Measurements from ENCODE around the gene INPP5A. TPM values are rescaled to one million over a fixed set of nuclear protein-coding genes. Genes with fewer than 3 reads are reported as not detected.

INPP5A gene
- total and polyA plus RNA-seq, 2 experiments from 2014 or later, result 41.2 to 53.6 TPM

- Histone ChIP-seq H3K9me2 (replicated peaks; ENCODE audit: insufficient read depth) (no peaks in the 10 kb centered on the region), H3K79me2 (no peaks in the 10 kb centered on the region), H3K27me3 (no peaks in the 10 kb centered on the region), H3K9me3 (ENCODE audit: low read depth) (no peaks in the 10 kb centered on the region), H2AFZ (no peak overlapping the region), H3K36me3 (replicated peaks; ENCODE audit: insufficient read depth, low read depth) (no peaks in the 10 kb centered on the region), H3K4me2 (no peak overlapping the region), H3K27ac (no peak overlapping the region), H3K4me3 (no peak overlapping the region), H3K4me1 (ENCODE audit: insufficient read depth) (no peaks in the 10 kb centered on the region), H4K20me1 (ENCODE audit: insufficient read depth, poor library complexity, severe bottlenecking) (no peaks in the 10 kb centered on the region)
- 86% methylated on average over 18 of the region's 18 CpGs for WGBS (ENCODE audit: low lambda C conversion rate, missing lambda C conversion rate)
- DNase-seq (ENCODE audit: low spot score), result no peak
- no peak for TF ChIP-seq EZH2 (IDR thresholded peaks at IDR 0.05; ENCODE audit: borderline replicate concordance)
- no peak for TF ChIP-seq CTCF (IDR thresholded peaks at IDR 0.05; ENCODE audit: poor library complexity)
- no peak for TF ChIP-seq EZH2phosphoT487 (IDR thresholded peaks at IDR 0.05; ENCODE audit: low read depth, severe bottlenecking, unreplicated experiment)
Observed at GRCh38 chr10:132743925-132744490, 206.4 kb downstream of the INPP5A start.

DNA sequence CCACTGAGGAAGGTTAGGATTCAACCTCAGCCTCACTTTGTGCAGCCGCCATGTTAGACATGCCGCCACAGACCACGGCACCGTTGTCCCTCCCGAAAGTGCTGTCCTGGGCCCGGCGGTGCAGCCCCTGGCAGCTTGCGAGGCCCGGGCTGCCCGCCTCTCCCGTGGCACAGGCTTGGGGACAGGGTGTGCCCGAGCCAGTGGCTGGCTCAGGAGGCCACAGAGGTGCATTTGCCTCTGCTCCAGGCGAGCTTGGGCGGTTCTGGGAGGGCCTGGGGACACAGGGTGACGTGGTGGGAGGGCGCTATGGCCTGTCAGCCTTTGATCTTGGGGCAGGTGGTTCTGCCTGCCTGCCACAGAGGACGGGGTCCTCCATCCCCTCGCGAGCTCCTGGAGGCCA lies 207.3 kb downstream of the INPP5A start:
- Histone ChIP-seq H4K20me1 (ENCODE audit: insufficient read depth, poor library complexity, severe bottlenecking) (no peaks in the 10 kb centered on the region), H3K4me3 (no peak overlapping the region), H3K9me3 (ENCODE audit: low read depth) (no peaks in the 10 kb centered on the region), H3K27ac (no peak overlapping the region), H3K4me2 (no peak overlapping the region), H3K4me1 (ENCODE audit: insufficient read depth) (no peaks in the 10 kb centered on the region), H3K79me2 (no peaks in the 10 kb centered on the region), H3K9me2 (replicated peaks; ENCODE audit: insufficient read depth) (no peaks in the 10 kb centered on the region), H3K36me3 (replicated peaks; ENCODE audit: insufficient read depth, low read depth) (no peaks in the 10 kb centered on the region), H2AFZ (no peak overlapping the region), H3K27me3 (no peaks in the 10 kb centered on the region)
- 97% methylated on average over 16 of the region's 19 CpGs for WGBS (ENCODE audit: low lambda C conversion rate, missing lambda C conversion rate)
- no peak for DNase-seq (ENCODE audit: low spot score)
- TF ChIP-seq CTCF (IDR thresholded peaks at IDR 0.05; ENCODE audit: poor library complexity) (no peak), EZH2phosphoT487 (IDR thresholded peaks at IDR 0.05; ENCODE audit: low read depth, severe bottlenecking, unreplicated experiment) (no peak), EZH2 (IDR thresholded peaks at IDR 0.05; ENCODE audit: borderline replicate concordance) (no peak)

GRCh38 chr10:132745511-132745910 lies 207.9 kb downstream of the INPP5A start:
- no peaks in the 10 kb centered on the region for H3K27me3 ChIP-seq
- no peaks in the 10 kb centered on the region for H3K36me3 ChIP-seq (replicated peaks; ENCODE audit: insufficient read depth, low read depth)
- no peaks in the 10 kb centered on the region for H3K4me1 ChIP-seq (ENCODE audit: insufficient read depth)
- no peaks in the 10 kb centered on the region for H3K9me2 ChIP-seq (replicated peaks; ENCODE audit: insufficient read depth)
- H3K4me2 ChIP-seq, result no peak overlapping the region
- no peak for DNase-seq (ENCODE audit: low spot score)
- no peak for TF ChIP-seq EZH2 (IDR thresholded peaks at IDR 0.05; ENCODE audit: borderline replicate concordance)
- TF ChIP-seq EZH2phosphoT487 (IDR thresholded peaks at IDR 0.05; ENCODE audit: low read depth, severe bottlenecking, unreplicated experiment), result no peak
- TF ChIP-seq CTCF (IDR thresholded peaks at IDR 0.05; ENCODE audit: poor library complexity), result no peak
- no peak overlapping the region for H3K27ac ChIP-seq
- no peaks in the 10 kb centered on the region for H3K9me3 ChIP-seq (ENCODE audit: low read depth)
- no peaks in the 10 kb centered on the region for H3K79me2 ChIP-seq
- no peak overlapping the region for H2AFZ ChIP-seq
- H4K20me1 ChIP-seq (ENCODE audit: insufficient read depth, poor library complexity, severe bottlenecking), result no peaks in the 10 kb centered on the region
- no peak overlapping the region for H3K4me3 ChIP-seq
- 98% methylated on average over 12 of the region's 17 CpGs for WGBS (ENCODE audit: low lambda C conversion rate, missing lambda C conversion rate)
